Fibroblast of lung (primary cell): ENCODE results near the gene TEX19.

Experiments
- CTCF ChIP-seq, 2 donors: IDR thresholded peaks in 1 of 2; conservative IDR thresholded peaks in 1 of 2; 1 replicate in 1 of 2; 2 replicates in 1 of 2; pipeline ENCODE4 v1.5.1; 2011 to 2012; ENCODE audit warnings: low read length in 2 of 2, control low read depth in 1 of 2, inconsistent platforms in 1 of 2, low read depth in 1 of 2, mild to moderate bottlenecking in 1 of 2
- EZH2 ChIP-seq: IDR thresholded peaks from 2 replicates; pipeline ENCODE4 v1.5.1; 2012; ENCODE audit warnings: low read length, control low read depth, mild to moderate bottlenecking; ENCODE audit errors: missing control alignments

- no peak for TF ChIP-seq CTCF (conservative IDR thresholded peaks at IDR 0.05 in 1 of 2, IDR thresholded peaks at IDR 0.05 in 1 of 2; ENCODE audit: low read depth in 1 of 2, low read length in 2 of 2)
- TF ChIP-seq EZH2, result no peak
Measured at GRCh38 chr17:82333279-82334171, 25.5 kb upstream of the TEX19 start, which contains the start of gene SECTM1.
